Right cardiac atrium (tissue), 5 donors: ENCODE measurements around the gene TNFRSF8. TPM values are rescaled to one million over a fixed set of nuclear protein-coding genes. Genes with fewer than 3 reads are reported as not detected.
A peak's percentile ranks its signal among the peaks of the same experiment; 100 is the strongest.

Experiments used
- ATAC-seq, 2 donors: fragments of 200-7000 bp; cut with Tn5 transposase; one replicate each; pipeline versions ENCODE4 v1.8.0 to v1.9.1; 2020; ENCODE audit warnings: moderate library complexity in 2 of 2, mild to moderate bottlenecking in 1 of 2
- DNase-seq, 3 donors: peaks; one replicate each; pipeline ENCODE4 v3.0.0-alpha.2; 2020
- H3K27ac ChIP-seq: one replicate; pipeline ENCODE4 v1.5.1; 2013; ENCODE audit warnings: mild to moderate bottlenecking, low read length, control low read depth, moderate library complexity
- H3K27me3 ChIP-seq: one replicate; pipeline ENCODE4 v1.6.1; 2013; ENCODE audit not compliant: control insufficient read depth, insufficient read depth
- H3K4me1 ChIP-seq: one replicate; pipeline ENCODE4 v1.6.1; 2013; ENCODE audit warnings: low read length; ENCODE audit not compliant: control insufficient read depth, insufficient read depth
- H3K4me3 ChIP-seq: one replicate; pipeline ENCODE4 v1.5.1; 2013; ENCODE audit warnings: low read length, control low read depth
- H3K9me3 ChIP-seq: one replicate; pipeline ENCODE4 v1.6.1; 2013; ENCODE audit warnings: low read length; ENCODE audit not compliant: control insufficient read depth
- WGBS: extraction: QIAGEN DNeasy Blood & Tissue Kit; methylation state at CpG from one replicate; pipeline ENCODE4 v1.1.7; 2013; 5-methylcytosine and 5-hydroxymethylcytosine counted together
- intact Hi-C, 4 donors: fragments of 100-400 bp; cut with DNase I; formaldehyde crosslinking; loops; one replicate each; pipeline versions ENCODE4 v1.11.0 to v1.14.0; 2022 to 2023
- polyA plus RNA-seq: library from polyadenylated mRNA; stranded (reverse); fragments of 200-250 nt; gene quantifications from one replicate; pipeline ENCODE4 v1.2.3, GENCODE V29; 2013
- total RNA-seq, 4 donors: library from RNA; stranded (reverse); fragmentation: NEBNext Ultra II Directional; extraction: Animal tissue kit (Norgen Biotek cat#: 25700); gene quantifications; one replicate each; pipeline ENCODE4 v1.2.1, GENCODE V29; 2021
- donor health status: healthy with polysubstance abuse.
- donor health status: DM: no; HTN: yes; CAD: no.
- donor health status: DM: no; HTN: no; CAD: no.
- donor health status: DM: no; HTN: yes; CAD: no; lungs with severe emphysema.
- donor health status: DM: yes; HTN: yes; CAD: no.

The TNFRSF8 gene
- total and polyA plus RNA-seq, 5 donors = 1.5 to 4.3 (median 2.6) TPM

- no peak overlapping the region for H3K4me3 ChIP-seq
- WGBS = 93% methylated on average over 9 of the region's 9 CpGs
- H3K27ac ChIP-seq = no peak overlapping the region
- H3K27me3 ChIP-seq = no peaks in the 10 kb centered on the region
- no peaks in the 10 kb centered on the region for H3K9me3 ChIP-seq
- ATAC-seq (no peak), DNase-seq (peak in 1 of 3 donors; percentile 40)
- H3K4me1 ChIP-seq = peaks cover 15% of the 10 kb centered on the region
- intact Hi-C loops = no loop called here
Observed at GRCh38 chr1:12163210-12163609, 100.1 kb downstream of the TNFRSF8 start.

- Histone ChIP-seq H3K27ac (no peak overlapping the region), H3K4me3 (no peak overlapping the region), H3K9me3 (no peaks in the 10 kb centered on the region), H3K4me1 (peaks cover 15% of the 10 kb centered on the region), H3K27me3 (no peaks in the 10 kb centered on the region)
- 87% methylated on average over 5 of the region's 5 CpGs for WGBS
- intact Hi-C loops = no loop called here
- DNase-seq (peak in 1 of 3 donors; percentile 39), ATAC-seq (no peak)
Observed at GRCh38 chr1:12164210-12164609, 101.1 kb downstream of the TNFRSF8 start.

- no peaks in the 10 kb centered on the region for H3K9me3 ChIP-seq
- H3K27ac ChIP-seq = no peak overlapping the region
- DNase-seq (peak in 1 of 3 donors; percentile 27), ATAC-seq (no peak)
- H3K27me3 ChIP-seq = no peaks in the 10 kb centered on the region
- intact Hi-C loops = no loop called here
- peaks cover 15% of the 10 kb centered on the region for H3K4me1 ChIP-seq
- WGBS = 89% methylated on average over 4 of the region's 4 CpGs
- no peak overlapping the region for H3K4me3 ChIP-seq
Observed at GRCh38 chr1:12165342-12165741, 102.2 kb downstream of the TNFRSF8 start.

- H3K27me3 ChIP-seq = no peaks in the 10 kb centered on the region
- peak within 1 kb of the TSS; percentile 72 for H3K4me3 ChIP-seq
- H3K4me1 ChIP-seq = peaks cover 11% of the 10 kb centered on the region
- DNase-seq (peak; percentile 79 to 92 (median 91)), ATAC-seq (peak; percentile 65 to 78)
- H3K9me3 ChIP-seq = no peaks in the 10 kb centered on the region
- peak within 1 kb of the TSS; percentile 6 for H3K27ac ChIP-seq
- intact Hi-C loops = no loop called here
- WGBS = 2% methylated on average over 79 of the region's 79 CpGs
Observed at GRCh38 chr1:12166834-12167492, 103.9 kb downstream of the TNFRSF8 start, which contains the start of gene TNFRSF1B. TSS of gene TNFRSF1B (plus strand) at chr1:12166991. CDS start at chr1:12167092, 101 bp downstream.

GRCh38 chr1:12167493-12168429 lies 104.7 kb downstream of the TNFRSF8 start:
- Histone ChIP-seq H3K4me3 (peak overlapping the region; percentile 72), H3K27me3 (no peaks in the 10 kb centered on the region), H3K4me1 (peaks cover 5% of the 10 kb centered on the region), H3K27ac (peak overlapping the region; percentile 68), H3K9me3 (no peaks in the 10 kb centered on the region)
- 21% methylated on average over 33 of the region's 33 CpGs for WGBS
- intact Hi-C loops = no loop called here
- DNase-seq = peak in 1 of 3 donors; percentile 64
- peak; percentile 6 to 10 for ATAC-seq

GRCh38 chr1:12168451-12169160 lies 105.5 kb downstream of the TNFRSF8 start:
- Histone ChIP-seq H3K27me3 (no peaks in the 10 kb centered on the region), H3K4me3 (peak overlapping the region; percentile 72), H3K9me3 (no peaks in the 10 kb centered on the region), H3K27ac (peak overlapping the region; percentile 68), H3K4me1 (peaks cover 5% of the 10 kb centered on the region)
- intact Hi-C loops = no loop called here
- ATAC-seq = peak; percentile 61 to 76
- 48% methylated on average over 17 of the region's 17 CpGs for WGBS
- peak in 1 of 3 donors; percentile 78 for DNase-seq

GRCh38 chr1:12169442-12170135 lies 106.5 kb downstream of the TNFRSF8 start:
- Histone ChIP-seq H3K4me1 (peaks cover 8% of the 10 kb centered on the region), H3K4me3 (peak overlapping the region; percentile 72), H3K27me3 (no peaks in the 10 kb centered on the region), H3K9me3 (no peaks in the 10 kb centered on the region), H3K27ac (no peak overlapping the region)
- ATAC-seq = no peak
- peak in 1 of 3 donors; percentile 33 for DNase-seq
- WGBS = 70% methylated on average over 8 of the region's 8 CpGs
- intact Hi-C loops = no loop called here

- Histone ChIP-seq H3K27ac (no peak overlapping the region), H3K4me3 (no peak overlapping the region), H3K27me3 (no peaks in the 10 kb centered on the region), H3K4me1 (peaks cover 10% of the 10 kb centered on the region), H3K9me3 (no peaks in the 10 kb centered on the region)
- DNase-seq (peak; percentile 49 to 63 (median 57)), ATAC-seq (peak in 1 of 2 donors; percentile 49)
- 85% methylated on average over 9 of the region's 9 CpGs for WGBS
- intact Hi-C loops = no loop called here
Observed at GRCh38 chr1:12170263-12170671, 107.2 kb downstream of the TNFRSF8 start.

GRCh38 chr1:12171206-12172041 lies 108.3 kb downstream of the TNFRSF8 start:
- Histone ChIP-seq H3K9me3 (no peaks in the 10 kb centered on the region), H3K4me3 (no peak overlapping the region), H3K27me3 (no peaks in the 10 kb centered on the region), H3K27ac (no peak overlapping the region), H3K4me1 (peaks cover 12% of the 10 kb centered on the region)
- WGBS = 88% methylated on average over 12 of the region's 12 CpGs
- peak in 1 of 3 donors; percentile 18 for DNase-seq
- intact Hi-C loops = no loop called here
- no peak for ATAC-seq
